ENCODE measurements around the gene POMT1.
A peak's percentile ranks its signal among the peaks of the same experiment; 100 is the strongest.

POMT1 gene

GRCh38 chr9:131554087-131554842 is 51.5 kb downstream of the POMT1 start:
- H3K4me3 ChIP-seq (ENCODE audit: control insufficient read depth, low read depth, low read length): no peak overlapping the region
- DNase-seq (ENCODE audit: low read depth): peak; percentile 3
- TF ChIP-seq CTCF (conservative IDR thresholded peaks at IDR 0.05; ENCODE audit: control insufficient read depth, insufficient read depth, low read depth, low read length): no peak

GRCh38 chr9:131554843-131555351 is 52.2 kb downstream of the POMT1 start:
- no peak overlapping the region for H3K4me3 ChIP-seq (ENCODE audit: control insufficient read depth, low read depth, low read length)
- no peak for DNase-seq (ENCODE audit: low read depth)
- TF ChIP-seq CTCF (conservative IDR thresholded peaks at IDR 0.05; ENCODE audit: control insufficient read depth, insufficient read depth, low read depth, low read length): no peak

- DNase-seq (ENCODE audit: low read depth): no peak
- no peak overlapping the region for H3K4me3 ChIP-seq (ENCODE audit: control insufficient read depth, low read depth, low read length)
- TF ChIP-seq CTCF (conservative IDR thresholded peaks at IDR 0.05; ENCODE audit: control insufficient read depth, insufficient read depth, low read depth, low read length): no peak
These were observed 53.3 kb downstream of the POMT1 start for GRCh38 chr9:131555841-131556673.

- no peak overlapping the region for H3K4me3 ChIP-seq (ENCODE audit: control insufficient read depth, low read depth, low read length)
- no peak for DNase-seq (ENCODE audit: low read depth)
- TF ChIP-seq CTCF (conservative IDR thresholded peaks at IDR 0.05; ENCODE audit: control insufficient read depth, insufficient read depth, low read depth, low read length): no peak
These were observed 55.3 kb downstream of the POMT1 start for GRCh38 chr9:131557855-131558548.

GRCh38 chr9:131559421-131560000 is 56.8 kb downstream of the POMT1 start:
- TF ChIP-seq CTCF (conservative IDR thresholded peaks at IDR 0.05; ENCODE audit: control insufficient read depth, insufficient read depth, low read depth, low read length): no peak
- H3K4me3 ChIP-seq (ENCODE audit: control insufficient read depth, low read depth, low read length): no peak overlapping the region
- DNase-seq (ENCODE audit: low read depth): no peak

Measured in fibroblast of mammary gland (primary cell).